Measurements from ENCODE around the gene GNG7. TPM values are rescaled to one million over a fixed set of nuclear protein-coding genes. Genes with fewer than 3 reads are reported as not detected.

The GNG7 gene
- total and polyA plus RNA-seq, 10 of the 15 experiments (the other 5 are each of a cell fraction or from before 2014, with no cell fraction given) = 1.9 to 13.6 (median 6.5) TPM

- no peak for DNase-seq (ENCODE audit: low read depth, low spot score)
- no peak for TF ChIP-seq BCLAF1 (IDR thresholded peaks at IDR 0.05)
- TF ChIP-seq TARDBP (IDR thresholded peaks at IDR 0.05; ENCODE audit: borderline replicate concordance) = no peak
- TF ChIP-seq RUNX3 (IDR thresholded peaks at IDR 0.05; ENCODE audit: low read length) = no peak
- TF ChIP-seq NBN (IDR thresholded peaks at IDR 0.05) = no peak
- no peak for TF ChIP-seq SIX5 (IDR thresholded peaks at IDR 0.05; ENCODE audit: low read depth, low read length, severe bottlenecking)
- no peak for TF ChIP-seq ZNF687 (IDR thresholded peaks at IDR 0.05)
- TF ChIP-seq SUPT20H (IDR thresholded peaks at IDR 0.05; ENCODE audit: borderline replicate concordance, control insufficient read depth, low read depth, low read length) = no peak
- TF ChIP-seq CBFB (IDR thresholded peaks at IDR 0.05; ENCODE audit: low read depth) = no peak
- no peak for TF ChIP-seq ATF2 (IDR thresholded peaks at IDR 0.05; ENCODE audit: low read length)
- no peak for TF ChIP-seq BCL3 (IDR thresholded peaks at IDR 0.05; ENCODE audit: borderline replicate concordance, insufficient read depth, low read depth, low read length, poor library complexity, severe bottlenecking)
- no peak for TF ChIP-seq IRF5 (IDR thresholded peaks at IDR 0.05; ENCODE audit: borderline replicate concordance)
- no peak for TF ChIP-seq FOXM1 (IDR thresholded peaks at IDR 0.05; ENCODE audit: low read depth, low read length)
Measured at GRCh38 chr19:2727640-2727944, 25.1 kb upstream of the GNG7 start.

More at GRCh38 chr19:2727640-2727944, 25.1 kb upstream of the GNG7 start:
- SMC1A ChIA-PET (ENCODE audit: uncharacterized antibody, unreplicated experiment) = interaction anchor here (1.0 kb wide), 1 partner anchor 79 kb away, joined by 3 read pairs; no protein-coding TSS in a partner anchor
- Histone ChIP-seq H3K4me2 (ENCODE audit: control insufficient read depth, insufficient read depth) (no peak overlapping the region), H3K79me2 (ENCODE audit: control insufficient read depth, insufficient read depth, low read length) (no peaks in the 10 kb centered on the region), H3K36me3 (ENCODE audit: control insufficient read depth in 2 of 2, insufficient read depth in 2 of 2, low read length in 1 of 2) (no peaks in the 10 kb centered on the region; a peak in 1 of 4 replicates), H2AFZ (ENCODE audit: control insufficient read depth, low read depth, low read length) (no peak overlapping the region), H3K27ac (ENCODE audit: control insufficient read depth, insufficient read depth) (no peak overlapping the region), H3K9me3 (replicated peaks; ENCODE audit: control insufficient read depth, insufficient read depth, low read length) (no peaks in the 10 kb centered on the region), H3K27me3 (replicated peaks in 1 of 2; ENCODE audit: control insufficient read depth in 2 of 2, insufficient read depth in 2 of 2, low read length in 1 of 2) (no peaks in the 10 kb centered on the region; a peak in 1 of 4 replicates), H3K4me3 (no peak overlapping the region), H4K20me1 (ENCODE audit: control insufficient read depth, insufficient read depth) (no peaks in the 10 kb centered on the region), H3K9ac (ENCODE audit: control insufficient read depth, insufficient read depth, low read length) (no peak overlapping the region), H3K4me1 (ENCODE audit: control insufficient read depth, insufficient read depth, low read length) (no peaks in the 10 kb centered on the region)
- no peak for ATAC-seq
- in situ Hi-C loops (cut with MboI) (no loop called here), intact Hi-C loops (cut with micrococcal nuclease; ENCODE audit: unreplicated experiment) (no loop called here)
- CTCF ChIA-PET = interaction anchor here (1.3 kb wide), 1 partner anchor 79 kb away, joined by 3 read pairs; no protein-coding TSS in a partner anchor
- FAIRE-seq = no peak
- no TSS peak for BruUV-seq (replicated peaks)
- POLR2A ChIA-PET = no interaction called here
- 95% methylated on average over 16 of the region's 16 CpGs for WGBS (ENCODE audit: insufficient coverage, insufficient replicate concordance, low lambda C conversion rate, missing lambda C conversion rate)
- RAD21 ChIA-PET (ENCODE audit: unreplicated experiment) = interaction anchor here (1.6 kb wide), 1 partner anchor 79 kb away, joined by 7 read pairs; no protein-coding TSS in a partner anchor

Data from GM12878 (cell line).